Right lobe of liver (tissue), 6 donors: ENCODE measurements around the gene DNASE1L2. TPM values are rescaled to one million over a fixed set of nuclear protein-coding genes. Genes with fewer than 3 reads are reported as not detected.

Experiments
- ATAC-seq, 4 donors: fragments of 200-7000 bp; cut with Tn5 transposase; one replicate each; pipeline ENCODE4 v1.9.1; 2020; ENCODE audit warnings: mild to moderate bottlenecking in 4 of 4, moderate library complexity in 4 of 4
- DNase-seq, 3 donors: peaks; one replicate each; pipeline ENCODE4 v3.0.0-alpha.2; 2020
- H3K27ac ChIP-seq, 3 donors: fragments of 200-600 bp; one replicate each; pipeline ENCODE4 v1.8.0; 2022
- H3K27me3 ChIP-seq, 2 donors: fragments of 200-600 bp; one replicate each; pipeline ENCODE4 v1.8.0; 2022
- H3K36me3 ChIP-seq, 4 donors: fragments of 200-600 bp; sonication (generic) in 1 of 4; one replicate each; pipeline versions ENCODE4 v1.5.1 to v1.8.0; 2017 to 2022; ENCODE audit warnings: control low read depth in 1 of 4
- H3K4me1 ChIP-seq, 4 donors: fragments of 200-600 bp; sonication (generic) in 1 of 4; one replicate each; pipeline versions ENCODE4 v1.5.1 to v1.8.0; 2017 to 2022; ENCODE audit warnings: control low read depth in 1 of 4
- H3K4me3 ChIP-seq, 3 donors: fragments of 200-600 bp; one replicate each; pipeline ENCODE4 v1.8.0; 2022
- H3K9me3 ChIP-seq, 4 donors: fragments of 200-600 bp; sonication (generic) in 1 of 4; one replicate each; pipeline versions ENCODE4 v1.5.1 to v1.8.0; 2017 to 2022; ENCODE audit warnings: control low read depth in 1 of 4
- CTCF ChIP-seq, 4 donors: fragments of 200-600 bp in 3 of 4; fragments of 450-650 bp in 1 of 4; IDR thresholded peaks; one replicate each; pipeline versions ENCODE4 v1.5.1 to v1.8.0; 2016 to 2022; ENCODE audit warnings: antibody characterized with exemption in 4 of 4, mild to moderate bottlenecking in 2 of 4
- POLR2A ChIP-seq: fragments of 450-650 bp; IDR thresholded peaks from one replicate; pipeline ENCODE4 v1.6.1; 2017; ENCODE audit warnings: antibody characterized with exemption, mild to moderate bottlenecking
- WGBS: methylation state at CpG from one replicate; pipeline ENCODE4 v1.1.6; 2018; ENCODE audit warnings: low coverage, low lambda C conversion rate; ENCODE audit not compliant: insufficient coverage; ENCODE audit errors: missing lambda C conversion rate; 5-methylcytosine and 5-hydroxymethylcytosine counted together
- intact Hi-C, 2 donors: fragments of 100-400 bp; cut with DNase I; formaldehyde crosslinking; loops; one replicate each; pipeline versions ENCODE4 v1.11.2 to v1.14.1; 2022
- total RNA-seq, 6 experiments: library from RNA; depleted of rRNA in 2 of 6; stranded (reverse); fragments of >200 nt in 2 of 6; fragmentation: NEBNext Ultra II Directional in 3 of 6; extraction: Animal tissue kit (Norgen Biotek cat#: 25700) in 3 of 6; gene quantifications; one replicate each; pipeline versions ENCODE4 v1.1.0 to v1.2.4, GENCODE V29; 2016 to 2023
- donor health status: DM: no; HTN: yes; CAD: no.
- donor health status: DM: no; HTN: no; CAD: no.
- donor health status: DM: no; HTN: no; CAD: no.
- donor health status: DM: no; HTN: yes; CAD: no.
- donor health status: DM: no; HTN: yes; CAD: no.

DNASE1L2 gene
- total RNA-seq, 6 experiments from 2014 or later, result 0.31 to 1.1 (median 0.40) TPM; not detected in 1

- Histone ChIP-seq H3K27me3 (no peaks in the 10 kb centered on the region), H3K4me1 (peaks cover 0 to 21% (median 9%) of the 10 kb centered on the region in 4 donors), H3K36me3 (peaks cover 0 to 19% (median 7%) of the 10 kb centered on the region in 4 donors), H3K27ac (no peak overlapping the region), H3K4me3 (no peak overlapping the region), H3K9me3 (no peaks in the 10 kb centered on the region)
- TF ChIP-seq CTCF (IDR thresholded peaks at IDR 0.05) (no peak), POLR2A (no peak)
- ATAC-seq (no peak), DNase-seq (no peak)
- WGBS, result 97% methylated on average over 5 of the region's 9 CpGs
- intact Hi-C loops, result no loop called here
These were observed 28.4 kb upstream of the DNASE1L2 start for GRCh38 chr16:2207872-2208271.

GRCh38 chr16:2208308-2208707 lies 27.9 kb upstream of the DNASE1L2 start:
- no peak for TF ChIP-seq POLR2A
- no peak for TF ChIP-seq CTCF (IDR thresholded peaks at IDR 0.05)
- no peak overlapping the region for H3K4me3 ChIP-seq
- ATAC-seq (no peak), DNase-seq (peak in 1 of 3 donors; percentile 56)
- WGBS, result no CpG with 5 or more reads among the region's 23 CpGs
- intact Hi-C loops, result no loop called here
- peaks cover 0 to 25% (median 12%) of the 10 kb centered on the region in 4 donors for H3K4me1 ChIP-seq
- H3K27ac ChIP-seq, result no peak overlapping the region
- no peaks in the 10 kb centered on the region for H3K27me3 ChIP-seq
- no peaks in the 10 kb centered on the region for H3K9me3 ChIP-seq
- H3K36me3 ChIP-seq, result peaks cover 0 to 19% (median 7%) of the 10 kb centered on the region in 4 donors

- ATAC-seq (no peak), DNase-seq (peak in 1 of 3 donors; percentile 49)
- WGBS, result no CpG with 5 or more reads among the region's 9 CpGs
- Histone ChIP-seq H3K9me3 (no peaks in the 10 kb centered on the region), H3K27ac (no peak overlapping the region), H3K27me3 (no peaks in the 10 kb centered on the region), H3K36me3 (peaks cover 0 to 19% (median 7%) of the 10 kb centered on the region in 4 donors), H3K4me1 (peaks cover 0 to 30% (median 15%) of the 10 kb centered on the region in 4 donors), H3K4me3 (no peak overlapping the region)
- TF ChIP-seq CTCF (IDR thresholded peaks at IDR 0.05) (no peak), POLR2A (no peak)
- intact Hi-C loops, result no loop called here
These were observed 27.5 kb upstream of the DNASE1L2 start for GRCh38 chr16:2208772-2209171.

GRCh38 chr16:2209258-2210008 lies 26.8 kb upstream of the DNASE1L2 start:
- ATAC-seq (no peak), DNase-seq (peak in 1 of 3 donors; percentile 50)
- Histone ChIP-seq H3K27me3 (no peaks in the 10 kb centered on the region), H3K36me3 (peaks cover 0 to 19% (median 7%) of the 10 kb centered on the region in 4 donors), H3K27ac (no peak overlapping the region), H3K4me3 (no peak overlapping the region), H3K4me1 (peaks cover 0 to 33% (median 17%) of the 10 kb centered on the region in 4 donors), H3K9me3 (no peaks in the 10 kb centered on the region)
- intact Hi-C loops, result no loop called here
- WGBS, result 93% methylated on average over 3 of the region's 29 CpGs
- TF ChIP-seq POLR2A, result no peak
- TF ChIP-seq CTCF (IDR thresholded peaks at IDR 0.05), result no peak
